ENCODE results near the gene PLD4.

DNA sequence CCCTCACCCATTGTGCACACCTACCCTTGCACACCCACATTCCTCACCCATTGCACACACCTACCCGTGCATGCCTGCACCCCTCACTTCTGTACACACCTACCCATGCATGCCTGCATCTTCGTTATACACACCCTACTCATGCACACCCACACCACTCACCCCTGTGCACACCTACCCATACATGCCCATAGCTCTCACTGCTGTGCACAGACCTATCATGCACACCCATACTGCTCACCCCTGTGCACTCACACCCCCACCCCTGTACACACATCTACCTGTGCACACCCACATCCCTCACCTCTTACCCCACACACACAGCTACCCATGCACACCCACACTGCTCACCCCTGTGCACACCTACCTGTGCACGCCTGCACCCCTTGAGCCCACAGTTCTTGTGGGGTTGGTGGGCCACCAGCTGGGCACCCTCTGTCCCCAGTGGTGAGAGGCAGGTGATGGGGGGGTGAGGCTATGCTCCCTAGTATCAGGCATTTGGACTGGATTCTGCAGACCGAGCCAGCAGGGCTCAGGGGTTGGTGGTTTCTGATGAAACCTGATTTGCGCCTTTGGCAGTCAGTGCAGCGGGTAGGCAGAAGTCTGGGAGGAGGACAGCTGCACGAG lies 44.0 kb upstream of the PLD4 start:
- TF ChIP-seq POLR2A (IDR thresholded peaks at IDR 0.05), result no peak
- TF ChIP-seq, protein P1, sequence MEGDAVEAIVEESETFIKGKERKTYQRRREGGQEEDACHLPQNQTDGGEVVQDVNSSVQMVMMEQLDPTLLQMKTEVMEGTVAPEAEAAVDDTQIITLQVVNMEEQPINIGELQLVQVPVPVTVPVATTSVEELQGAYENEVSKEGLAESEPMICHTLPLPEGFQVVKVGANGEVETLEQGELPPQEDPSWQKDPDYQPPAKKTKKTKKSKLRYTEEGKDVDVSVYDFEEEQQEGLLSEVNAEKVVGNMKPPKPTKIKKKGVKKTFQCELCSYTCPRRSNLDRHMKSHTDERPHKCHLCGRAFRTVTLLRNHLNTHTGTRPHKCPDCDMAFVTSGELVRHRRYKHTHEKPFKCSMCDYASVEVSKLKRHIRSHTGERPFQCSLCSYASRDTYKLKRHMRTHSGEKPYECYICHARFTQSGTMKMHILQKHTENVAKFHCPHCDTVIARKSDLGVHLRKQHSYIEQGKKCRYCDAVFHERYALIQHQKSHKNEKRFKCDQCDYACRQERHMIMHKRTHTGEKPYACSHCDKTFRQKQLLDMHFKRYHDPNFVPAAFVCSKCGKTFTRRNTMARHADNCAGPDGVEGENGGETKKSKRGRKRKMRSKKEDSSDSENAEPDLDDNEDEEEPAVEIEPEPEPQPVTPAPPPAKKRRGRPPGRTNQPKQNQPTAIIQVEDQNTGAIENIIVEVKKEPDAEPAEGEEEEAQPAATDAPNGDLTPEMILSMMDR (IDR thresholded peaks at IDR 0.05), result no peak

Data from lower leg skin (tissue), 3 donors.